Measurements from ENCODE around the gene KIAA1958.

The KIAA1958 gene

GRCh38 chr9:112700085-112700484 is 213.5 kb downstream of the KIAA1958 start:
- no peak for TF ChIP-seq CTCF (IDR thresholded peaks at IDR 0.05; ENCODE audit: low read depth, low read length, missing control alignments)
- Histone ChIP-seq H3K4me3 (ENCODE audit: low read depth, low read length) (no peak overlapping the region), H3K36me3 (replicated peaks) (no peaks in the 10 kb centered on the region), H3K27ac (no peak overlapping the region), H3K27me3 (replicated peaks) (no peaks in the 10 kb centered on the region)
- DNase-seq: peak; percentile 38
- in situ Hi-C loops (cut with HindIII; ENCODE audit: low pct_ligation_motif_present, low sequenced_read_pairs): no loop called here

GRCh38 chr9:112703304-112703703 is 216.7 kb downstream of the KIAA1958 start:
- Histone ChIP-seq H3K27ac (no peak overlapping the region), H3K36me3 (replicated peaks) (no peaks in the 10 kb centered on the region), H3K27me3 (replicated peaks) (no peaks in the 10 kb centered on the region), H3K4me3 (ENCODE audit: low read depth, low read length) (no peak overlapping the region)
- in situ Hi-C loops (cut with HindIII; ENCODE audit: low pct_ligation_motif_present, low sequenced_read_pairs): no loop called here
- no peak for TF ChIP-seq CTCF (IDR thresholded peaks at IDR 0.05; ENCODE audit: low read depth, low read length, missing control alignments)
- no peak for DNase-seq

- no peaks in the 10 kb centered on the region for H3K27me3 ChIP-seq (replicated peaks)
- no peak overlapping the region for H3K4me3 ChIP-seq (ENCODE audit: low read depth, low read length)
- peak; percentile 69 for TF ChIP-seq CTCF (IDR thresholded peaks at IDR 0.05; ENCODE audit: low read depth, low read length, missing control alignments)
- in situ Hi-C loops (cut with HindIII; ENCODE audit: low pct_ligation_motif_present, low sequenced_read_pairs): no loop called here
- no peaks in the 10 kb centered on the region for H3K36me3 ChIP-seq (replicated peaks)
- no peak overlapping the region for H3K27ac ChIP-seq
- DNase-seq: peak; percentile 50
Observed at GRCh38 chr9:112705768-112706427, 219.3 kb downstream of the KIAA1958 start.

GRCh38 chr9:112711050-112711689 is 224.5 kb downstream of the KIAA1958 start:
- TF ChIP-seq CTCF (IDR thresholded peaks at IDR 0.05; ENCODE audit: low read depth, low read length, missing control alignments): peak; percentile 79
- DNase-seq: peak; percentile 45
- Histone ChIP-seq H3K27me3 (replicated peaks) (no peaks in the 10 kb centered on the region), H3K4me3 (ENCODE audit: low read depth, low read length) (no peak overlapping the region), H3K36me3 (replicated peaks) (peaks cover 4% of the 10 kb centered on the region), H3K27ac (no peak overlapping the region)
- in situ Hi-C loops (cut with HindIII; ENCODE audit: low pct_ligation_motif_present, low sequenced_read_pairs): no loop called here

- no peak for DNase-seq
- no peak for TF ChIP-seq CTCF (IDR thresholded peaks at IDR 0.05; ENCODE audit: low read depth, low read length, missing control alignments)
- in situ Hi-C loops (cut with HindIII; ENCODE audit: low pct_ligation_motif_present, low sequenced_read_pairs): no loop called here
- Histone ChIP-seq H3K27me3 (replicated peaks) (no peaks in the 10 kb centered on the region), H3K27ac (no peak overlapping the region), H3K4me3 (ENCODE audit: low read depth, low read length) (no peak overlapping the region), H3K36me3 (replicated peaks) (peaks cover 4% of the 10 kb centered on the region)
Observed at GRCh38 chr9:112712678-112713077, 226.1 kb downstream of the KIAA1958 start.

All from brain microvascular endothelial cell (primary cell).